GM18873 (cell line): ENCODE data around the gene STK31.
"Not testable (repeated sequence)": the region's sequence is repeated elsewhere in the genome, so short reads cannot be mapped to it uniquely, and the experiment has no call there.

Experiments
- ATAC-seq: cut with Tn5 transposase; IDR thresholded peaks from one replicate; pipeline ENCODE4 v1.9.1; 2021; ENCODE audit warnings: mild to moderate bottlenecking, moderate library complexity, moderate number of reproducible peaks; ENCODE audit not compliant: unreplicated experiment, low FRiP score

Gene STK31

GRCh38 chr7:23713285-23714149 is 3.5 kb downstream of the STK31 start:
- ATAC-seq: no peak

- ATAC-seq: no peak
Observed at GRCh38 chr7:23714150-23714464, 4.1 kb downstream of the STK31 start.

GRCh38 chr7:23714579-23714978 is 4.6 kb downstream of the STK31 start:
- no peak for ATAC-seq

GRCh38 chr7:23715099-23715498 is 5.1 kb downstream of the STK31 start:
- no peak for ATAC-seq

GRCh38 chr7:23717788-23718187 is 7.8 kb downstream of the STK31 start:
- ATAC-seq: no peak

- ATAC-seq: no peak
Observed at GRCh38 chr7:23721456-23721855, 11.4 kb downstream of the STK31 start.

GRCh38 chr7:23722587-23723216 is 12.7 kb downstream of the STK31 start:
- not testable (repeated sequence) for ATAC-seq

- ATAC-seq: not testable (repeated sequence)
Observed at GRCh38 chr7:23724113-23724512, 14.1 kb downstream of the STK31 start.

GRCh38 chr7:23742051-23742450 is 32.0 kb downstream of the STK31 start:
- no peak for ATAC-seq

GRCh38 chr7:23743226-23743625 is 33.2 kb downstream of the STK31 start:
- ATAC-seq: no peak

- no peak for ATAC-seq
Observed at GRCh38 chr7:23746629-23747028, 36.6 kb downstream of the STK31 start.

GRCh38 chr7:23751852-23752251 is 41.8 kb downstream of the STK31 start:
- no peak for ATAC-seq

GRCh38 chr7:23758839-23759238 is 48.8 kb downstream of the STK31 start:
- not testable (repeated sequence) for ATAC-seq

- ATAC-seq: no peak
Observed at GRCh38 chr7:23759671-23760391, 49.8 kb downstream of the STK31 start.

- ATAC-seq: no peak
Observed at GRCh38 chr7:23765943-23766342, 55.9 kb downstream of the STK31 start.

GRCh38 chr7:23767514-23767913 is 57.5 kb downstream of the STK31 start:
- ATAC-seq: no peak

- no peak for ATAC-seq
Observed at GRCh38 chr7:23768022-23768421, 58.0 kb downstream of the STK31 start.

GRCh38 chr7:23779185-23779800 is 69.3 kb downstream of the STK31 start:
- ATAC-seq: not testable (repeated sequence)

- no peak for ATAC-seq
Observed at GRCh38 chr7:23783115-23783514, 73.1 kb downstream of the STK31 start.

- ATAC-seq: no peak
Observed at GRCh38 chr7:23787272-23787671, 77.3 kb downstream of the STK31 start.

GRCh38 chr7:23788843-23789242 is 78.8 kb downstream of the STK31 start:
- no peak for ATAC-seq
